Hematopoietic multipotent progenitor cell treated with erythropoietin and hydrocortisone succinate and interleukin-3 and kit ligand, for 17 days (in vitro differentiated cells): ENCODE data around the gene ARPIN.
A peak's percentile ranks its signal among the peaks of the same experiment; 100 is the strongest.
"Not testable (repeated sequence)": the region's sequence is repeated elsewhere in the genome, so short reads cannot be mapped to it uniquely, and the experiment has no call there.

Experiments
- DNase-seq: peaks from one replicate; pipeline ENCODE4 v3.0.0-alpha.2; 2015; ENCODE audit warnings: low spot score

Gene ARPIN

DNA sequence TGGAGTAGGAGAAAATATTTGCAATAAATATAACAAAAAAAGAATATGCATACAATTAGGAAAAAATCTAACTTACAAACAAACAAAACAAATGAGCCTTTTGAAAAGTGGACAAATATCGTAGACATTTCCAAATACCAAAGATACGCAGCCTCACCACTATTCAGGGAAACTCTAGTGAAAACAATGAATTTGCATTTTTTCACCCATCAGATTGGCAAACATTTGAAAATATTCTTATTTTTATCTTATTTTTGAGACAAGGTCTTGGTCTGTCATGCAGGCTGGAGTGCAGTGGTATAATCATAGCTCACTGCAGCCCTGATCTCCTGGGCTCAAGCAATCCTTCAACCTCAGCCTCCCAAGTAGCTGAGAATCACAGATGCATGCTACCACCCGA, 34.4 kb downstream of the ARPIN start:
- no peak for DNase-seq

- no peak for DNase-seq
Measured at GRCh38 chr15:89877083-89877425, 35.7 kb downstream of the ARPIN start.

DNA sequence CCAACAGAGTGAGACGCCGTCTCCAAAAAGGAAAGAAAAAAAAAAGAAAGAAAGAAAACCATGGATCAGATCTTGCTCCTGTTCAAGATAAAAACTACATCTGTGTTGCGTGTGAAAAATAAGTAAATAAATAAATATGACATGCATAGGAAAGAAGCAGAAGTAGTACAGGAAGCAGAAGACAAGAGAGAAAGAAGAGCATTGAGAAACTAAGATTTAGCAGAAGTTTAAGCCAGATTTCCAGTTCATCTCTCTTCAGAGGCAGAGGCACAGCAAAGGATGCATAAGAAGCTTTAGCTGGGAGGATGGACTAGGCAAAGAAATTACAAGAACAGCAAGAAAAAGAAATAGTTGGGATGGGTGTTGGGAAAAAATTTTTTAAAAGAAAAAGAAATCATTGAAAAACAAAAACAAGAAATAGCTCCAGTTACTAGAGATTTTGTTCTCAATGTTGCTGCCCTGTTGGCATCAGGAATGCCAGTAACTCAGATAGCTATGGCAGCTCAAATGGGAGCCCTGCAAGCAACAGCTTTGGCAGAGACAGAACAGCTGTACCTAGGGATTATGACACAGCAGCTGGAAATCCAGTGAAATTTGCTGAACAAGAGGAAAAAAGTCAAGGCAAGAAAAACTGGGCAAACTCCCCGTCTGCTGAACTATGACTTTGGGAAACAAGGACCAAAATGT, 36.2 kb downstream of the ARPIN start:
- no peak for DNase-seq

- no peak for DNase-seq
Measured at GRCh38 chr15:89875741-89876140, 37.0 kb downstream of the ARPIN start.

DNA sequence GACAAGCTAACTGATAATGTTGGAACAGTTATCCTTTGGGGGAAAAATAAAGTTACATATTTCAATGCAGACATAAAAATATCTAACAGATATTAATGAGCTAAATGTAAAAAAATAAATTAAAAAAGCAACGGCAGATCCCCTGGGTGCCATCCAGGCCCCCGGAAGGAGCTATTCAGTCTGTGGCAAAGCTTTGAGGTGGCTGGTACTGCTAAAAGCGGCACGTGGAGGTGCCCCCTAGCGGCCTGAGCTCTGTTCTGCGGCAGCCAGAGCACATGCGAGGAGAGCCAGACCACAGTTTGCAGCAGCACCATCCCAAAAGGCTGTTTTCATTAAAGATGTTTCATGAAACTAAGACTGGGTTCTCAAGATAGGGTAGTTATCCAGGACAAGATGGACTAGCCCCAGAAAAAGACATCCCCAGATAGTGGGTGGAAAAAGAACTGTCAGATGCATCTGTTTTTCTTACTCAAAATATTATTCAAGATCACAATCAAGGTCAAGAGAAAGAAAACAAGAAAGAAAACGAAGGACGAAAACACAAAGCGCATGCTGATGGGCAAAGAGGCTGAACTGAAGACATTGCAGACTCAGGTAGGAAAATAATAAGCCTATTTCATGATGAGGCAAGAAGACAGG, 37.7 kb downstream of the ARPIN start:
- peak; percentile 68 for DNase-seq

DNA sequence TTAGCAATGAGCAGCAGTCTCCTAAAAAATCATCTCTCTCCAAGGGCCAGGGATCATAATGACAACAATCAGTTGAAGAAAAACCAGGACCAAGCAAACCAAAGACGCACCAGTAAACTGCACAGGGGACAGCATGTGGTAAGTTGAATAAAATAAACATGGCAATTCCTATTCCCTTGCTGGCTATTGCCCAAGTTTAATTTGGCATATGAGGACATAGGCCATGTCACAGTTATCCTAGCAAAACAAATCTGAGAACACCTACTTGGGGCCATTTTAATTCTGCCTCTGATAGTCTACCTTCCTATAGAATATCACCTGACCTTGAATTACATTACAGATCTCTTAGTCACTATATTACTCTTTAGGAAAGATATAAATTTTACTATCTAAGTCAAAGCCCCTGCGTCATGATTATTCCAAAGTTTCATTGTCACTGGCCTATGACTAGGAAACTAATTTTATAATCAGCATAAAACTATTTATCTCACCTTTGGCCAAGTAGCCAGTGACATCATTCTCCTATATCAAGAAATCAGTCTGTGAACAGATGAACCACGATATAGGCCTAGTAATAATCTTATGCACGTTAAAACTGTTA, 42.0 kb downstream of the ARPIN start:
- DNase-seq: no peak

DNA sequence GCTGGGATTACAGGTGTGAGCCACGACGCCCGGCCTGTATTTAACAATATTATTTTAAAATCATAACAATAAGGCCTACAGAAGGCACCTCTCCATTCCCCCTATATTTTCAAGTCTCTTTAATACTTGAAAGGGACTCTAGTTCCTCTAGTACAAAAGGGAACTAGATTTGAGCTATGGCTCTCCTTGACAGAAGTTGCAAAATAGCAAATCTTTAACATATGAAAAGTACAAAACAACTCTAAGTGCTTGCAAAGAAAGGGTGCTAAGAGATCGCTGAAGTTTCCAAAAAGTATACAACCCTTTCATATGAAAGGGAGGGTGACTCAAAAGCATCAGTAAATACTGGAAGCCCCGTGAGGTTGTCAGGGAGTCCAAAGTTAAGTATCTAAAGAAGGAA, 42.7 kb downstream of the ARPIN start:
- no peak for DNase-seq

- not testable (repeated sequence) for DNase-seq
Measured at GRCh38 chr15:89869490-89869889, 43.3 kb downstream of the ARPIN start.

DNA sequence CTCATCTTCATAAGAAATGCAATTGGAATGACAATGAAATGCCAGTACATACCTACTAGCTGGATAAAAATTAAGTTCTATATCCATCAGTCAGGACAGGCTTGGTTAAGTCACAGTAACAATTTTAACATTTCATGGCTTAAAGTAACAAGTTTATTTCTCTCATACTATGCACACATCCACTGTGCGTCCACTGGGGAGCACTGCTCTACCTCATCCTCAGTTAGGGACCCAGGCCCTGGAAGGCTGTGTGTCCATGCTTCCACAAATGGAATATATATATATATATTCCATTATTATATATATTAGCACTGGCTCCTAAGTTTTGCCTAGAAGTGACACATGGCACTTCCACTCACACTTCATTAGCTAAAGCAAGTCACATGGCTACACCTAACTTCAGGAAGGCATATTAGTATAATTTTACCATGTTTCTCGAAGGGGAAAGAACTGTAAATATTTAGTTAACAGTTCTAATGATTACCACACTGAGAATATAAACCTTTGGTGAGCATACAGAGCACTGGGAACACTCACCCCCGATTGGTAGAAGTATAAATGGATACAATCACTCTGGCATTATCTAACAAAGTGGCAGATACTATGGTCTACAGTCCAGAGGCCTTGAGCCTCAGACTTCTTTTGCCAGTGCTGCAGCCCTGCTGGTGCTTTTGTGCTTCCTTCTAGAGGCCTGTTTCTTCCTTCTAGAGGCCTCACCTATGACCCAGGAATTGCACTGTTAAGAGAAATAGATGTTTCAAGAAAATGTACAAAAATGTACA, 47.6 kb downstream of the ARPIN start:
- DNase-seq: no peak

DNA sequence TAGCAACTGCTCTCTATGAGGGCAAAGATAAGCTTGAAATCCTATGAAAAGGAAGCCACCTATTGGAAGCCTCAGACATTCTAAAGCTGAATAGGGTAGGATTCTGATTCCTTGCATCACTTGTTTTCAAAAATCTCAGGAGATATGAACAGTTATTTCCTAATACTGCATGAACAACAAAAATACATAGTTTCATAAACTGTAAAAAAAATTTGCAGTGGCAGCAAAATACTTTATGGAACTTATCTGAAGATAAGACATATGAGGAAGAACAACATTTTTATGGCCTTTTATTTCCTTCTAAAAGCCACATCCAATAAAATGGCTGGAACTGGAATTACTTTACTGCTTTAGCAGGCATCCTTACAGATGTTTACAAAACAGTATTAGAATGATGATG, 48.8 kb downstream of the ARPIN start:
- no peak for DNase-seq

GRCh38 chr15:89860891-89861290, 51.9 kb downstream of the ARPIN start:
- no peak for DNase-seq

- DNase-seq: no peak
Measured at GRCh38 chr15:89860431-89860830, 52.3 kb downstream of the ARPIN start.

GRCh38 chr15:89858661-89859458, 53.9 kb downstream of the ARPIN start:
- DNase-seq: no peak

DNA sequence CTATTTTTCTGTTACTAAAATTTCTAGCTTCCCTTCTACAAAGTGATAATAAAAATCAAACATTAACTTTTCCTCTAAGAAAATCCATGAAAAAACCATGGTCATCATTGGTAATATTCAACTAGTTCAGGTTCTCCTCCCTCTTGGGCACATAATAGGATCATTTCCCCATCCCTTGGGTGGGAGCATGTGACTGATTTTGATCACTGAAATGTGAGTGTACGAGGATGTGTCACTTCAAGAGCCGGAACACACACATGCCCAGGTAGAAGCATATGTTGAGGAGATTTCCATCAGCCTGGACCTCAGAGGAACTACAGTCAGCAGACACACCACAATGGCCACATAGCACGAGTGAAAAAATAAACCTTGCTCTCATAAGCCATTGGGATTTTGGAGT, 55.1 kb downstream of the ARPIN start:
- no peak for DNase-seq

- no peak for DNase-seq
Measured at GRCh38 chr15:89855948-89856347, 56.8 kb downstream of the ARPIN start.

GRCh38 chr15:89854863-89855262, 57.9 kb downstream of the ARPIN start:
- not testable (repeated sequence) for DNase-seq

GRCh38 chr15:89852342-89852995, 60.3 kb downstream of the ARPIN start:
- DNase-seq: no peak

GRCh38 chr15:89851673-89852341, 60.9 kb downstream of the ARPIN start:
- no peak for DNase-seq

DNA sequence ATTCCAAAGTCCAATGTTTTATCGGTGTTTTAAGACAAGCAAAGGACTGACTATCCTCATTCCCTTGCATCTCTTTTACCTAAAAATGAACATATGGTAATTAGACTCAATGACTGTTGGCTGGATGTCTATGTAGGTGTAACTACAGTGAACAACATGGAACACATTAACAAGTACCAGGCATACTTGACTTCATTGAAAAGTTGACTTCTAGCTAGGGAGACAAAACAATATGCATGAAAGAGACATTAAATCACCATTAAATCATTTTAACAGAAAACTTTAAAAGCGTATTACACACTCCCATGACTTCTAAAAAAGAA, 63.8 kb downstream of the ARPIN start:
- no peak for DNase-seq

- DNase-seq: no peak
Measured at GRCh38 chr15:89847101-89847500, 65.7 kb downstream of the ARPIN start.

GRCh38 chr15:89845305-89845893, 67.4 kb downstream of the ARPIN start:
- DNase-seq: no peak
